GM19193 (cell line): ENCODE results near the gene USP24.

Experiments used
- POLR2A ChIP-seq: IDR thresholded peaks from 4 replicates; pipeline ENCODE4 v1.6.1; 2011; ENCODE audit not compliant: insufficient read depth, insufficient read length; ENCODE audit errors: extremely low read depth

The USP24 gene

GRCh38 chr1:55215194-55216021, at the start of gene USP24:
USP24 (minus strand) TSS chr1:55215364; CDS start chr1:55215113, 251 bp downstream.
- TF ChIP-seq POLR2A, result peak; percentile 85

GRCh38 chr1:55262822-55263221, 47.7 kb upstream of the USP24 start:
- TF ChIP-seq POLR2A, result no peak

GRCh38 chr1:55259911-55260609, 44.9 kb upstream of the USP24 start:
- no peak for TF ChIP-seq POLR2A

GRCh38 chr1:55257958-55258357, 42.8 kb upstream of the USP24 start:
- TF ChIP-seq POLR2A, result no peak

- no peak for TF ChIP-seq POLR2A
These were observed 40.7 kb upstream of the USP24 start for GRCh38 chr1:55255901-55256300.

- TF ChIP-seq POLR2A, result no peak
These were observed 37.9 kb upstream of the USP24 start for GRCh38 chr1:55252942-55253589.

GRCh38 chr1:55250399-55251075, 35.4 kb upstream of the USP24 start:
- TF ChIP-seq POLR2A, result no peak

- no peak for TF ChIP-seq POLR2A
These were observed 34.7 kb upstream of the USP24 start for GRCh38 chr1:55249646-55250398.

- no peak for TF ChIP-seq POLR2A
These were observed 31.7 kb upstream of the USP24 start for GRCh38 chr1:55246896-55247295.

- no peak for TF ChIP-seq POLR2A
These were observed 31.2 kb upstream of the USP24 start for GRCh38 chr1:55246331-55246730.

- no peak for TF ChIP-seq POLR2A
These were observed 30.6 kb upstream of the USP24 start for GRCh38 chr1:55245781-55246180.

- no peak for TF ChIP-seq POLR2A
These were observed 29.4 kb upstream of the USP24 start for GRCh38 chr1:55244476-55245099.

- no peak for TF ChIP-seq POLR2A
These were observed 28.5 kb upstream of the USP24 start for GRCh38 chr1:55243655-55244054.

- no peak for TF ChIP-seq POLR2A
These were observed 24.4 kb upstream of the USP24 start for GRCh38 chr1:55239548-55239947.
